COR-L47 (cell line): ENCODE measurements around the gene IL21R.

ENCODE experiments used
- DNase-seq: peaks from one replicate; lab custom pipeline; 2025; lab: John Stamatoyannopoulos, UW

The IL21R gene

DNA sequence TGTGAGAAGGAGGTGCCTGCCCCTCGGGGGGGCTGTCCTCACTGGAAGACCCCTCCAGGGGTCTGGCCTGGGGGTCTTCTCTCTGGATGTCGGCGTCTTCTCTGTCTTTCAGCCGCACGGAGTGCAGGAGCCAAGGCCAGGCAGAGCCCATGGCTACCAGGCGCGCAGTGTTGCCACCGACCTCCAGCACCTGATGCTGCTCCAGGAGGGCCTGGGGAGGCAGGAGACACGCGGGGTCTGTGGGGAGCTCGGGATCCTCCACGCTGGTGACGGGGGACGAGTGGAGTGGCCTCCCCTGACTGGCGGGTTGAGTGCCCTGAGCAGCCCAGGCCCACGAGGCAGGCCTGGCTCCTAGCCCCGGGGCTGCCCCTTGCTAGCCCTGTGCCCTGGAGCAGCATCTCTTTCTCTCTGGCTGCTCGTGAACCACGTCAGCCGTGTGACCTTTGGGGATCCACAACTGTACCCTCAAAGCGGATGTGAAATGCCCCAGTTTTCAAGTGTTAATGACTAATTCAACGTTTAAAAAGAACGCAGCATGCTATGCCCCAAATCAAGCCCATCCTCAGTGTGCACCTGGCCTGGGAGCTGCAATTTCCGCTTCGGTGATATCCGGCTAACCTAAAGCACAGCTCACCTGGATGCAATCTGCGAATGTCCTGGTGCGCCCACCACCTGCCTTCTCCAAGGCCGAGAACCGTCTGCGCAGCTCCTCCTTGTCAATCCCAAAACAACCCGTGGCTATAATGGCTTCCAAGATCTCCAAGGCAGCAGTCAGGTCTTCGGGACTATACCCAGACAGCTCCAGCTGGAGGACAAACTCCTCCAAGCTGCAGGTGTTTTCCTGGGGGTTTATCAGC is 62.9 kb downstream of the IL21R start:
- no peak for DNase-seq

DNA sequence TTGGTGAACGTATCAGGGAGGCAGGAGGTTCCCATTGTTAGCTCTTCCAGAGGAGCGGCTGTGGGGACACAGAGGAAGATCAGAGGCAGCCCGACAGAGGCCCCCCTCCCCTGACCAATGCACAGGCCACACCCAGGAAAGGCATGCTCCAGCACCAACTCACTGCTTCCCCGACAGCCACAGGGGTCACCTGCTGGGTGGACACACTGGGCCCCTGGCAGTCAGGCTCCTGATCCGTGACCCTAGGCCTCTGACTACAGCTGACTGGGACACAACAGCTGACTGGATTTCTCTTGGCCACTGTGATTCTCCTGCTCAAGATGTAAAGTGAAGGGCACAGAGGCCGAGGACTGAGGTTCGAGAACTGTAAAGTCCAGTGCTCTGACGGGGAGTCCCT is 63.5 kb downstream of the IL21R start:
- no peak for DNase-seq

DNA sequence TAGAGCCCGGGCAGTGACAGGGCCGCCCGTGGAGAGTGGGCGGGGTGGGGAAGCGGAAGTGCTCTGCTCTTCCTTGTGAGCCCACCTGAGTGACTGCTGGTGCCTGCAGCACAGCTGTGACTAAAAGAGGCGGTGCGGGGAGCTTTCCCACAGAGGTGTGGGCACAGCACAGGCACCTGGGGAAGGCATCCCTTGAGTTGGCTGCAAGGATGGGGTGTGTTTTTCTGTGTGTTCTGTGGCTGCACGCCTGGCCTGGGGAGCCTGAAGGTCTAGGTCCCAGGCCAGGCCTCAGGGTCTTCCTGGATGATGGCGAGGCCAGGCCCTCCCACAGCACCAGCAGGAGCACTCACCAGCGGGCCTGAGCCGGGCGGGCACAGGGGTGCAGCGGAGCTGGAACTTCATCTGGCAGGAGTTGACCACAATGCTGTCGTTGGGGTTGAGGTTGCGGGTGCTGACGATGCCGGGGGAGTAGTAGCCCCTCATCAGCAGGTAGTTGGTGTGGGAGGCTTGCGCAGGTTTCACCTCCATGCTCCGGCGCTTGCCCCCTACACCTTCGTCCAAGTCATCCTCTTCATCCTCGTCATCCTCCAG is 67.1 kb downstream of the IL21R start:
- no peak for DNase-seq

DNA sequence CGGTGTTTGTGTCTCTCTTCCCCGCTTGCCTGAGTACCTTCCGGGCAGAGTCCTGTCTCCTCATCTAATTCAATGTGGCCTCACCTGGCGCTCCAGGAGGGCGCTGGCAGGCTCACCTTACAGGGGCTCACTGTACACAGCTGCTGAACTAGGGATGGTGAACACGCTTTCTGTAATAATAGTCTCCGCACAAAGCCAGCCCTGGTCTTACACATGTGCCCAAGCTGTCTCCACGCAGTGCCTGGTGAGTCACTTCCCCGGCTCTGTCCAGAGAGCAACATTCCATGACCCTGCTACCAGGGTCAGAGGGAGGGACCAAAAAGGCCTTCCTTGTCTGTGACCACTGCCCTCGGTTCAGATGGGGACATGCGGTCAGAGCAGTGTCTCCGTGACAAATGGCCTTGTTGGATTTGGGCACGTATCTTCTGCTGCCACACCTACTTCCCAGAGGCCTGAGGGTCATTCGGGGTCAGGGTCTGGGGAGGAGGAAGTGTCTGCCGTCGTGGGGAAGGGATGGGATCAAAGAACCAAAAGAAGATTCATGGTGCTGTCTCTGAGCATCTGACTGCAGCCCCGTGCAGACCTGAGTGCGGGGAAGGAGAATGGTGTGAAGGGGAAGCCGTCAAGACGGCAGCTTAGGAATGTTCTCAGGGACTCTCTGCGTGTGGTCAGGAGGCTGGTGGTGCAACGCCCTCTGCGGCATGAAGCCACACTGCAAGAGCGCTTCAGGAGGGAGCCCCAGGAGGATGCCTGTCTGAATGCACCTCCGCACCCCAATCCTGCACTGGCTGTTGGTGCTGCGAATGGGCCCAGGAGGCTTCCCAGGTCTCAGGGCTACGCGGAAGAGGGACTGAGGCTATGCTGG is 68.8 kb downstream of the IL21R start:
- DNase-seq, result no peak

- no peak for DNase-seq
Observed at GRCh38 chr16:27471661-27472060, 69.7 kb downstream of the IL21R start.

- DNase-seq, result no peak
Observed at GRCh38 chr16:27472091-27473020, 70.4 kb downstream of the IL21R start.

GRCh38 chr16:27473101-27473900 is 71.3 kb downstream of the IL21R start:
- no peak for DNase-seq

DNA sequence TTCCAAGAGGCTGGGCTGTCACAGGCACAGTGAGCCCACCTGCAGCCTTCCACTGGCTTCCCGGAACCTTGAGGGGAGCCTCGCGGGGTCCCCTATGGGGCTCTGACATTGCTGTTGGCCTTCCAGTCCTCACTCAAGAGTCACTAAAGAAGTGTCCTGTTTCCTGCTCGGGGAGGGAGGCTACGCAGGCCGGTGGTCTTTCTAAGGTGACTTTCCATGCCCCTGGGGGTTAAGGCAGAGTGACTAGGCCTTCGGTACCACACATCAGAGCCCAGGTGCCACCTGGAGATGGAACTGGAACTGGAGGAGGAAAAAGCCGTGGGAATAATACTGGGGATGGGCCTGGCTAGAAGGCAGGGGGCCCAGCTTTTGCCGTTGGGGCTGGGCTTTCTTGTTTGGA is 72.1 kb downstream of the IL21R start:
- DNase-seq, result no peak

- no peak for DNase-seq
Observed at GRCh38 chr16:27474921-27475320, 72.9 kb downstream of the IL21R start.

DNA sequence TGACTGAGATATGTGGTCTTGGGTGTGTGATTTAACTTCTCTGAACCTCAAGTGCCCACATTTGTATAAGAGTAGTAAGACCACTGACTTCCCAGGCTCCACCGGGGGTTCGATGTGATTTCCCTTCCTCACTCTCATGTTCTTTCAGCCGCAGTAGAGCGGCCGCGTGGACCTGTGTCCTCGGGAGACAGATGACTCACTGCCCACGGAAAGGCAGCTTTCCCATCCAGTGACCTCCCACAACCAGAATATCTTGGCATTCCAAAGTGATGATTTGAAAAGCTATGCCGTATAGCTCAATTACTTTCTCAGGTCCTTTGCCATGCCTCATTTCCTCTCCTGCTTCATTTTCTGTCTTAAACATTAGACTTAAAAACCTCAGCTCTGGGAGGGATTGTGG is 73.6 kb downstream of the IL21R start:
- no peak for DNase-seq

- no peak for DNase-seq
Observed at GRCh38 chr16:27476240-27476639, 74.3 kb downstream of the IL21R start.

GRCh38 chr16:27480761-27481160 is 78.8 kb downstream of the IL21R start:
- no peak for DNase-seq

- DNase-seq, result no peak
Observed at GRCh38 chr16:27481282-27481934, 79.4 kb downstream of the IL21R start.

- no peak for DNase-seq
Observed at GRCh38 chr16:27482397-27483087, 80.6 kb downstream of the IL21R start.

DNA sequence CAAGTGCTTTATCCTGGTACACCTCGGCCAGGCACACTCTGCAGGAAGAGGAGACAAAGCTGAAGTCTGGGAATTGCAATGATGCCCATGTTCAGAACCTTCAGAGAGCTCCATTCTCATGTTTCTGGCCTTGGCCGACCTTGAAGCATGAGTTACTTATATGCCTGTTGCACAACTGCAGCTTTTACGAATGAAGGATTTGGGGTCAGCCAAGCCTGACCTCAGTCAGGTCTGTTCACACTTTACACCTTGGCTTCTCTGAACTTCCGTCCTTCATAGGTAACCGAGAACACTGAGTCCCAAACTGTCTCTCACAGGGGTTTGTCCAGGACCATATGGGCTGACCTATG is 81.1 kb downstream of the IL21R start:
- DNase-seq, result no peak

GRCh38 chr16:27483624-27484023 is 81.7 kb downstream of the IL21R start:
- DNase-seq, result no peak

GRCh38 chr16:27485126-27485525 is 83.2 kb downstream of the IL21R start:
- no peak for DNase-seq

- DNase-seq, result no peak
Observed at GRCh38 chr16:27485811-27486210, 83.8 kb downstream of the IL21R start.

DNA sequence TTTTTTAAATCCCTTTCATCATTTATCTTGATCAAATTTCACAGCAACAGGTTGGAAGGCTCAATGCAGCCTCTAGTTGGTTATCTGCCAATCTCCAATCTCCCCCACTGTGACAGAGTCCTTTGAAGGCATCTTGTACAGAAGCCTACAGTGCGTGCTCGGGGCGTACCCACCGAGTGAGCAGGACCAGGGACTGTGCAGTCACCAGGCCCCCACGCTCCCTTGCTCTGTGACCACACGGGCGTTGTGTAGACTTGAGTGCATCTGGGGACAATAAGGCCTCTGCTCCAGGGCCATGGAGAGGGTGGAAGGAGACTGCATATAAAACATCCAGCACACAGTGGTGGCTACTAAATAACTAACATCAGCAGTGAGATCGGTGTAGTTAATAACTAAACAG is 84.4 kb downstream of the IL21R start:
- no peak for DNase-seq

- DNase-seq, result no peak
Observed at GRCh38 chr16:27486760-27487159, 84.8 kb downstream of the IL21R start.
